C4-2B (cell line): ENCODE results near the gene RGS18.

Experiments
- H3K27ac ChIP-seq: fragments of 450-650 bp; 2 replicates; pipeline ENCODE4 v1.5.1; 2017
- CTCF ChIP-seq: fragments of 450-650 bp; conservative IDR thresholded peaks from 2 replicates; pipeline ENCODE4 v1.5.1; 2017; ENCODE audit warnings: mild to moderate bottlenecking
- ZFX ChIP-seq: fragments of 450-650 bp; IDR thresholded peaks from 2 replicates; pipeline ENCODE4 v1.6.1; 2017

The RGS18 gene

GRCh38 chr1:192151176-192151575, 7.1 kb upstream of the RGS18 start:
- no peak overlapping the region for H3K27ac ChIP-seq
- no peak for TF ChIP-seq ZFX
- no peak for TF ChIP-seq CTCF

GRCh38 chr1:192153276-192153675, 5.0 kb upstream of the RGS18 start:
- TF ChIP-seq CTCF, result no peak
- no peak for TF ChIP-seq ZFX
- no peak overlapping the region for H3K27ac ChIP-seq

- H3K27ac ChIP-seq, result no peak overlapping the region
- no peak for TF ChIP-seq ZFX
- no peak for TF ChIP-seq CTCF
Observed at GRCh38 chr1:192157067-192157466, 1.2 kb upstream of the RGS18 start.

GRCh38 chr1:192159014-192159413, 752 bp downstream of the RGS18 start:
- TF ChIP-seq CTCF, result no peak
- no peak for TF ChIP-seq ZFX
- no peak overlapping the region for H3K27ac ChIP-seq

GRCh38 chr1:192159781-192160180, 1.5 kb downstream of the RGS18 start:
- TF ChIP-seq ZFX (no peak), CTCF (no peak)

DNA sequence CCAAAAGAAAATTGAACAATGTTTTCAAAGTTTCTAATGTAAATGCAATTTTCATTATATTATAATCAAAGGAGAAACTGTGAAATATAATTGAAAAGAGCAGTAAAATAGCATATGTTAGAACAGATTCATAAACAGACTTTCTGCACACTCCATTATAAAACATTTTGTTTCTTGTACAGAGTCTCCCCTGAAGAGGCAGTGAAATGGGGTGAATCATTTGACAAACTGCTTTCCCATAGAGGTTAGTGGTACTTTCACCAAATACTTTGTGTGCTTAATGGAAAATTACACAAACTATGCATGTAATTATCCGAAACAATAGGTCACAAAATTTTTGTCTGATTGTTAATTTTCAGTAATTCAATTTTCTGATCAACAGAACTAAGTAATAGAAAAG, 1.9 kb downstream of the RGS18 start:
- TF ChIP-seq ZFX, result no peak
- no peak for TF ChIP-seq CTCF
- H3K27ac ChIP-seq, result no peak overlapping the region

More at GRCh38 chr1:192159781-192160180, 1.5 kb downstream of the RGS18 start:
- H3K27ac ChIP-seq, result no peak overlapping the region

DNA sequence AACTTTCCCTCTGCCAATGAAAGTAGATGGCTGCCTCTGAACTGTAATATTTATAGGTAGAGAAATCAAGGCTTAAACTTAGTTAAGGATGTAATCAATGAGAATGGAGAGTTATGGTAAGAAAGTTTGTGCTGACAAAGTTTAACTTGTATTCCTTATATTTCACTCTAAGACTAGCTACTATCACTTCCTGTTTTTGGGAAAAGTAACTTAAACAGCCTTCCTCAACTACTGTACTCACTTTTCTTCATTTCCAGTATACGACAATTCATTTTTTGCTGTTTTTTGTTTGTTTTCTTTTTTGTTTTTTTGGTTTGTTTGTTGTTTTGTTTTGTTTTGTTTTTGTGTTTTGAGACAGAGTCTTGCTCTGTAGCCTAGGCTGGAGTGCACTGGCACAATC, 3.7 kb downstream of the RGS18 start:
- no peak for TF ChIP-seq ZFX
- no peak for TF ChIP-seq CTCF
- no peak overlapping the region for H3K27ac ChIP-seq
